Activated naive CD4-positive, alpha-beta T cell treated with anti-CD3 and anti-CD28 coated beads, Interleukin-2, amount 10 ng/mL, durations not matched to agents 7 days and 5 days (primary cell): ENCODE measurements around the gene ITPKB.
A peak's percentile ranks its signal among the peaks of the same experiment; 100 is the strongest.

Experiments used
- CTCF ChIA-PET: fragments of 350-600 bp; sonication (Branson Sonifier 250); formaldehyde crosslinking; loops from one replicate; lab custom pipeline; 2021; ENCODE audit warnings: antibody characterized with exemption; lab: Charles Lee
- DNase-seq: peaks from one replicate; pipeline ENCODE4 v3.0.0-alpha.2; 2020
- H3K27ac Mint-ChIP-seq: one replicate; pipeline ENCODE4 v1.8.0; 2021; ENCODE audit warnings: mild to moderate bottlenecking, moderate library complexity, mixed read lengths
- H3K27me3 Mint-ChIP-seq: one replicate; pipeline ENCODE4 v1.8.0; 2021; ENCODE audit warnings: mild to moderate bottlenecking, mixed read lengths
- H3K36me3 Mint-ChIP-seq: one replicate; pipeline ENCODE4 v1.8.0; 2021; ENCODE audit warnings: mixed read lengths
- H3K4me1 Mint-ChIP-seq: one replicate; pipeline ENCODE4 v1.8.0; 2021; ENCODE audit warnings: mixed read lengths
- H3K4me3 Mint-ChIP-seq: one replicate; pipeline ENCODE4 v1.8.0; 2021; ENCODE audit warnings: mild to moderate bottlenecking, moderate library complexity, mixed read lengths
- H3K9me3 Mint-ChIP-seq: one replicate; pipeline ENCODE4 v1.8.0; 2021; ENCODE audit warnings: mixed read lengths

The ITPKB gene

GRCh38 chr1:226687426-226687825, 51.7 kb downstream of the ITPKB start:
- DNase-seq, result peak; percentile 47
- Mint-ChIP-seq H3K36me3 (peaks cover 66% of the 10 kb centered on the region), H3K27ac (no peak overlapping the region), H3K4me3 (no peak overlapping the region), H3K9me3 (no peaks in the 10 kb centered on the region), H3K27me3 (no peaks in the 10 kb centered on the region), H3K4me1 (peaks cover 98% of the 10 kb centered on the region)
- CTCF ChIA-PET, result interaction anchor here (0.7 to 2.5 kb wide), 14 partner anchors 9 to 141 kb away, joined by 3 to 35 read pairs (median 4); no protein-coding TSS in a partner anchor

- Mint-ChIP-seq H3K9me3 (no peaks in the 10 kb centered on the region), H3K4me1 (peaks cover 98% of the 10 kb centered on the region), H3K4me3 (no peak overlapping the region), H3K27me3 (no peaks in the 10 kb centered on the region), H3K36me3 (peaks cover 66% of the 10 kb centered on the region), H3K27ac (peak overlapping the region; percentile 16)
- CTCF ChIA-PET, result interaction anchor here (0.7 to 2.5 kb wide), 11 partner anchors 8 to 141 kb away, joined by 3 to 35 read pairs (median 5); no protein-coding TSS in a partner anchor
- no peak for DNase-seq
These were observed 52.3 kb downstream of the ITPKB start for GRCh38 chr1:226686440-226687425.

DNA sequence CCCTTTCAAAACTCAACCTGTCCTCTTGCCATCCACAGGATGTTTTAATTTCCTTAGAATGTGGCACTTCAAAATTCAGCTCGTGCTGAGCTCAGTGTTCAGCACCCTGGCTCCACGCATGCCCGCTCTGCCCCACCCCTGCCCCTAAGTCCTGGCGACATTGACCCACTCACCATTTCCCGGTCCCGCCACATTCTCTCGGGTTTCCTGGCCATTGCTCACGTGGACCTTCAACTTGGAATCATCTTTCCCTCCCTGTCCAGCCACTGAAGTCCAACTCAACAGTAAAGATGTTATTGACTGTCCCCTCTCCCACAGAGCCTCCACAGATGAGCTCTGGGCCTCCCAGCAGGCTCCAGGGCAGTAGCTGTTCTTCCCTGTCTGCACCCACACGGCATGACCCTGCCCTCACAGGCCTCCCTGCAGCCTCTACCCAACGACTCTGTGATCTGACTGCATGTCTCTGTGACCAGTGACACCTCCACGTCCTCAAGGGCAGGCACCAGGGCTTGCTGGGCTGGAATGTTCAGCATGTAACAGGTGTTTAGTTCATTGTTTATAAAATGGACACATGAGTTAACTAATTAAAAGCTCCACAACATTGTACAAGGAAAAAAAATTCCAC, 53.8 kb downstream of the ITPKB start:
- Mint-ChIP-seq H3K4me1 (peaks cover 96% of the 10 kb centered on the region), H3K27me3 (no peaks in the 10 kb centered on the region), H3K36me3 (peaks cover 63% of the 10 kb centered on the region), H3K4me3 (no peak overlapping the region), H3K27ac (peak overlapping the region; percentile 39), H3K9me3 (no peaks in the 10 kb centered on the region)
- no peak for DNase-seq
- CTCF ChIA-PET, result interaction anchor here (0.7 to 1.2 kb wide), 3 partner anchors 9 to 54 kb away, joined by 3 to 4 read pairs (median 4); partner anchors contain the start of gene ITPKB

DNA sequence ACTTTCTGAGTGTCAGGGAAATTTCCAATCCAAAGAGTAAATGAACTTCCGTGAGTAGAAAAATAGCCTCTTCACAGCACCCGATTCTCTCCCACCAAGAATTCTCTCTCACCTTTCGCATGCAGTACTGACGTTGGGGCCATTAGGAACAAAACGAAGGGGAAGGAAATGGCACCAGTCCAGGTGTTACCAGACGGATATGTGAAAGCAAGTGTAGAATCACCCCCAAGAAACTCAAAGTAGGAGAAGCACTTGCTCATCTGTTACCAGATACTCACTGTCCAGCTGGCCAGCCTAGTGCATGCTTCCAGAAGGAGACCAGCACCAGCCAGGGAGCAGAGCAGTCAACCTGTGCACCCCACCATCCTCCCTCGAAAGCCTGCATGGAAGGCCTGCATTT, 55.1 kb downstream of the ITPKB start:
- H3K4me3 Mint-ChIP-seq, result no peak overlapping the region
- DNase-seq, result no peak
- no peaks in the 10 kb centered on the region for H3K27me3 Mint-ChIP-seq
- CTCF ChIA-PET, result interaction anchor here (1.2 to 2.4 kb wide), 3 partner anchors 28 to 51 kb away, joined by 4 to 11 read pairs (median 4); no protein-coding TSS in a partner anchor
- peaks cover 97% of the 10 kb centered on the region for H3K4me1 Mint-ChIP-seq
- H3K27ac Mint-ChIP-seq, result no peak overlapping the region
- H3K9me3 Mint-ChIP-seq, result no peaks in the 10 kb centered on the region
- H3K36me3 Mint-ChIP-seq, result peaks cover 61% of the 10 kb centered on the region

- CTCF ChIA-PET, result interaction anchor here (1.5 to 2.4 kb wide), 2 partner anchors 39 to 50 kb away, joined by 4 to 11 read pairs; no protein-coding TSS in a partner anchor
- no peaks in the 10 kb centered on the region for H3K27me3 Mint-ChIP-seq
- no peak overlapping the region for H3K4me3 Mint-ChIP-seq
- DNase-seq, result no peak
- peaks cover 97% of the 10 kb centered on the region for H3K4me1 Mint-ChIP-seq
- no peaks in the 10 kb centered on the region for H3K9me3 Mint-ChIP-seq
- peaks cover 56% of the 10 kb centered on the region for H3K36me3 Mint-ChIP-seq
- peak overlapping the region; percentile 26 for H3K27ac Mint-ChIP-seq
These were observed 55.9 kb downstream of the ITPKB start for GRCh38 chr1:226682871-226683814.

DNA sequence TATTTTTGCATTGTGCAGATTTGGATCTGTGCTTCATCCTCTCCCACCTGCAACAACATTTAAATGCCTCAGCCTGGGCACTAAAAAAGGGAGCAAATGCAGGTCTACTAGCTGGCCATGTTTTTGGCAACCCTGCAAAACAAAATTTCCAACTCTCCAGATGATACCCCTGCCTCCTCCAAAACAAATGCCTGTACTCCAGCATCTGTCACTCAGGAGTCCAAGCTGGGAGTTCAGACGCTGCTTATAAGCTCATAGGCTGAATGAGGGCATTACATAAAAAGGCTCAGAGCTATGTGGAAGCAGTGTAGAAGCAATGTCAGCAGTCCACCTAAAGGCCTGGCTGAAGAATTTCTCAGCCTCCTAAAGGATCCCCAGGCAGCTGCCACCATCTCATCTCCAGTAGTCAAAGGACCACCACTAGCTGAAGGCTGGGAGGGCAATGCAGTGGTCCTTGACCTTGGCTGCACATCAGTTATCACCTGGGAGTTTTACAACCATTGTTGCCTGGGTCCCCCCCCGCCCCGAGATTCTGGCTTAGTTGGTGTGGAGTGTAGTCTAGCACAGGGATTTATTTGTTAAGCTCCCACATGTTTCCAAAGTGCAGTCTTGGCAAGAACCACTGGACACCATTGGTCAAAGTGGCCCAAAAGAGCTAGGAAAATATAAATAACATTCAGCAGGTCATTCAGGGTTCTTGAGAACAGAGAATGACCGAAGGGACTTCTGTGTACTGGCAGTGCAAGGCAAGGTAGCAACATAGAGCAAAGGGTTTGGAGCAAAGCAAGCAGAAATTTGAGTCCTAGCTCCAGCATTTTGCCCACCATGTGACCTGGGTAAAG, 57.2 kb downstream of the ITPKB start:
- Mint-ChIP-seq H3K36me3 (peaks cover 56% of the 10 kb centered on the region), H3K4me1 (peaks cover 97% of the 10 kb centered on the region), H3K27ac (peak overlapping the region; percentile 34)

GRCh38 chr1:226680653-226681052, 58.4 kb downstream of the ITPKB start:
- peak overlapping the region; percentile 93 for H3K27ac Mint-ChIP-seq
- peaks cover 98% of the 10 kb centered on the region for H3K4me1 Mint-ChIP-seq
- H3K4me3 Mint-ChIP-seq, result no peak overlapping the region
- DNase-seq, result no peak
- no peaks in the 10 kb centered on the region for H3K9me3 Mint-ChIP-seq
- no peaks in the 10 kb centered on the region for H3K27me3 Mint-ChIP-seq
- CTCF ChIA-PET, result interaction anchor here (1.4 to 1.6 kb wide), 2 partner anchors 18 to 24 kb away, joined by 4 to 5 read pairs; no protein-coding TSS in a partner anchor
- H3K36me3 Mint-ChIP-seq, result peaks cover 57% of the 10 kb centered on the region

More for the DNA sequence above, 57.2 kb downstream of the ITPKB start:
- H3K9me3 Mint-ChIP-seq, result no peaks in the 10 kb centered on the region
- H3K27me3 Mint-ChIP-seq, result no peaks in the 10 kb centered on the region
- CTCF ChIA-PET, result interaction anchor here (0.9 to 2.4 kb wide), 2 partner anchors 19 to 49 kb away, joined by 3 to 11 read pairs; no protein-coding TSS in a partner anchor
- no peak for DNase-seq
- H3K4me3 Mint-ChIP-seq, result no peak overlapping the region

- Mint-ChIP-seq H3K4me1 (peaks cover 98% of the 10 kb centered on the region), H3K27me3 (no peaks in the 10 kb centered on the region), H3K9me3 (no peaks in the 10 kb centered on the region), H3K36me3 (peaks cover 52% of the 10 kb centered on the region), H3K4me3 (peak overlapping the region; percentile 69), H3K27ac (peak overlapping the region; percentile 93)
- peak; percentile 86 for DNase-seq
- CTCF ChIA-PET, result interaction anchor here (0.7 to 3.5 kb wide), 6 partner anchors 8 to 148 kb away, joined by 3 to 14 read pairs (median 4); no protein-coding TSS in a partner anchor
These were observed 59.1 kb downstream of the ITPKB start for GRCh38 chr1:226679853-226680516.

DNA sequence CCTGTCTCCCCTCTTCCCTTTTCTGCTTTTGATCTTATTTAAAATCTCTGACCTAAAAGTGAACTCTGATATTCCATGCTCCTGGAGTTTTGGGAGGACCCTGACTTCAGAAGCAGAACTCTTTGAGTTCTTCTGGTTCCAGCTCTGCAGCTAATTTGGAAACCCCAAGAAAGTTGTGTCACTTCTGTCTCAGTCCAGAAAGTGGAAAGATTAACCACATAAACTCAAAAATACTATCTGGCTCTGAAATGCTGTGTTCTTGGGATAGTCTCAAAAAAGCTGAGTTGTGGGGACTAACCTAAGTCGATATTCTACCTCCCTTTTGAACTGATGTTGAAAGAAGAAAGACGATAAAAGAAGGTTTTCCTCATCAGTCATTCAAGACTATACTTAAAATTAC, 59.8 kb downstream of the ITPKB start:
- H3K4me3 Mint-ChIP-seq, result peak overlapping the region; percentile 69
- H3K27ac Mint-ChIP-seq, result peak overlapping the region; percentile 93
- H3K27me3 Mint-ChIP-seq, result no peaks in the 10 kb centered on the region
- CTCF ChIA-PET, result interaction anchor here (0.7 to 3.5 kb wide), 7 partner anchors 9 to 271 kb away, joined by 3 to 14 read pairs (median 4); partner anchors contain the start of gene PARP1
- DNase-seq, result no peak
- H3K4me1 Mint-ChIP-seq, result peaks cover 97% of the 10 kb centered on the region
- no peaks in the 10 kb centered on the region for H3K9me3 Mint-ChIP-seq
- H3K36me3 Mint-ChIP-seq, result peaks cover 50% of the 10 kb centered on the region

GRCh38 chr1:226678701-226679100, 60.4 kb downstream of the ITPKB start:
- H3K27me3 Mint-ChIP-seq, result no peaks in the 10 kb centered on the region
- peaks cover 48% of the 10 kb centered on the region for H3K36me3 Mint-ChIP-seq
- peak overlapping the region; percentile 24 for H3K4me3 Mint-ChIP-seq
- peak; percentile 58 for DNase-seq
- H3K27ac Mint-ChIP-seq, result peak overlapping the region; percentile 93
- no peaks in the 10 kb centered on the region for H3K9me3 Mint-ChIP-seq
- CTCF ChIA-PET, result interaction anchor here (0.7 to 3.5 kb wide), 6 partner anchors 9 to 271 kb away, joined by 3 to 14 read pairs (median 4); partner anchors contain the start of gene PARP1
- H3K4me1 Mint-ChIP-seq, result peaks cover 96% of the 10 kb centered on the region

DNA sequence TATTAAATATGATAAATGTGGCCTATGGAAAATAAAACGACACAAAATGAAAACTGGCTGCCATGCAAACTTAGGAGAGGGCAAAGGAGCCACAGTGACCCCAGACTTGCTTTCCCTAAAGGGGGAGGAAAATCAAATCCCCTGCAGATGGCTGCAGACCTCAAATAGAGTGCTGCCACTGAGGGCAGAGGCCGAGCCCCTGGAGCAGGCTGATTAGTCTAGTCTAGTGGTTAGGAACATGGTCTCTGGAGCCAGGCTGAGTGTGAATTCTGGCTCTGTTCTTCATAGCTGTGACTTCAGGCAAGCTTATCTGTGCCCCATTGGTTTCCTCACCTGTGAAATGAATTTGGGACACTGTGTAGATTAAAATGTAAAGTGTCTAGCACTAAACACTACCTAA, 60.8 kb downstream of the ITPKB start:
- peaks cover 44% of the 10 kb centered on the region for H3K36me3 Mint-ChIP-seq
- H3K27ac Mint-ChIP-seq, result peak overlapping the region; percentile 93
- DNase-seq, result no peak
- peak overlapping the region; percentile 24 for H3K4me3 Mint-ChIP-seq
- H3K4me1 Mint-ChIP-seq, result peaks cover 96% of the 10 kb centered on the region
- no peaks in the 10 kb centered on the region for H3K27me3 Mint-ChIP-seq
- CTCF ChIA-PET, result interaction anchor here (0.8 to 3.5 kb wide), 4 partner anchors 10 to 149 kb away, joined by 3 to 14 read pairs (median 4); no protein-coding TSS in a partner anchor
- H3K9me3 Mint-ChIP-seq, result no peaks in the 10 kb centered on the region
